Activated naive CD4-positive, alpha-beta T cell treated with anti-CD3 and anti-CD28 coated beads, Interleukin-2, amount 10 ng/mL, durations not matched to agents 7 days and 5 days (primary cell): Measurements from ENCODE around the gene HMCN1.

ENCODE experiments used
- CTCF ChIA-PET: fragments of 350-600 bp; sonication (Branson Sonifier 250); formaldehyde crosslinking; loops from one replicate; lab custom pipeline; 2021; ENCODE audit warnings: antibody characterized with exemption; lab: Charles Lee
- DNase-seq: peaks from one replicate; pipeline ENCODE4 v3.0.0-alpha.2; 2020
- H3K27ac Mint-ChIP-seq: one replicate; pipeline ENCODE4 v1.8.0; 2021; ENCODE audit warnings: mild to moderate bottlenecking, moderate library complexity, mixed read lengths
- H3K27me3 Mint-ChIP-seq: one replicate; pipeline ENCODE4 v1.8.0; 2021; ENCODE audit warnings: mild to moderate bottlenecking, mixed read lengths
- H3K36me3 Mint-ChIP-seq: one replicate; pipeline ENCODE4 v1.8.0; 2021; ENCODE audit warnings: mixed read lengths
- H3K4me1 Mint-ChIP-seq: one replicate; pipeline ENCODE4 v1.8.0; 2021; ENCODE audit warnings: mixed read lengths
- H3K4me3 Mint-ChIP-seq: one replicate; pipeline ENCODE4 v1.8.0; 2021; ENCODE audit warnings: mild to moderate bottlenecking, moderate library complexity, mixed read lengths
- H3K9me3 Mint-ChIP-seq: one replicate; pipeline ENCODE4 v1.8.0; 2021; ENCODE audit warnings: mixed read lengths

The HMCN1 gene

DNA sequence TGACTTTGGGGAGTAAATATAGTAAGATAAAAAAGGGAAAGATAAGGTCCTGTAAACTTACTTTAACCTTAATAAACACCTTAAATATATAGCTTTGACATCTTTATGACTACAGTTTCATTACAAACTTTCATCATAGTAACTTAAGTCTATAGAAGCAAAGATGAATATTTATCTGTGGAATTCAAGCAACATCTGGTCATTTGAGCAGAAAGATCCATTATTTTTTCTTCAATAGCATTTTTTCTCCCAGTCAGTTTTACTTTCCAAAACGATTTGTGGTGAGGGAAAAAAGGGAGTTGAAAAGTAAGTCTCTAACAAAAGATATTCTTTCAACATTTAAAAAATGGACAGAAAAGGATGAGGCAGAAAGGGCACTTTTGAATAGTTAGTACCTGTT is 69.0 kb downstream of the HMCN1 start:
- no peaks in the 10 kb centered on the region for H3K36me3 Mint-ChIP-seq
- CTCF ChIA-PET, result no interaction called here
- no peak overlapping the region for H3K4me3 Mint-ChIP-seq
- no peak for DNase-seq
- H3K27ac Mint-ChIP-seq, result no peak overlapping the region
- no peaks in the 10 kb centered on the region for H3K4me1 Mint-ChIP-seq
- H3K27me3 Mint-ChIP-seq, result no peaks in the 10 kb centered on the region
- peaks cover 5% of the 10 kb centered on the region for H3K9me3 Mint-ChIP-seq

DNA sequence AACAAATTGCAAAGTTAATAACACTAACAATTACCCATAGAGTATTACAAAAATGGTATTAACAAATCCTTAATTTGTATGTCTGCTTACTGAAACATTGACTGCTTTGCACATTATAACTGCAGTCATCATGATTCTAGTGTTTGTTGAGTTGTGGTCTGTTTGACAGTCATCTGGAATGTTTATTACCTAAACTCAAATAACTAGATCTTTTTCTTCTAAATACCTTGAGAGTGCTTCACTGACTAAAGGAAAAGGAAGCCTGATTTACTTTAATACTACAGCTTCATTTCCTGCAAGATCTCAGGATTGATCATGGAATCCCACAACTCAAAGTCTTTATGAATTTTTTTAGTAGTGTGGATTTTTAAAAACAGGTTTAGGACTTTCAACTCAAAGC is 70.0 kb downstream of the HMCN1 start:
- no peaks in the 10 kb centered on the region for H3K9me3 Mint-ChIP-seq
- H3K4me1 Mint-ChIP-seq, result no peaks in the 10 kb centered on the region
- no peak overlapping the region for H3K4me3 Mint-ChIP-seq
- CTCF ChIA-PET, result no interaction called here
- DNase-seq, result no peak
- H3K27ac Mint-ChIP-seq, result no peak overlapping the region
- no peaks in the 10 kb centered on the region for H3K27me3 Mint-ChIP-seq
- no peaks in the 10 kb centered on the region for H3K36me3 Mint-ChIP-seq

DNA sequence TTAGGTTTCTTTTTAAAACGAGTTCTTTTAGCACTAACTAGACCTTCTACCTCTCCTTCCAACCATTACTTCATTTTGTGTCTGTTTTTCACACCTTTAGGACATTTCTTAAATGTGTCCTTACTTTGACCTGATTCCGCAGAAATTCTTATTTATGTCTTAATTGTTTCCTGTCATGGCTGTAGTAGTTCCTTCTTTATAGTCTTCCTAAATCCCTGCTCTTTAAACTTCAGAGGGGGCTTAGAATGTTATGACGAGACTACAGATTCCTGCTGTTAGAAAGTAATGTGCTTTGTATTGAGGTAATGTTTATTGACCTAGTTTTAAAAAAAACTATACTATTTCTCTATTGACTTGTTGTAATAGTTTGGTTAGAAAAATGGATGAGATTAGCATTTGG is 70.4 kb downstream of the HMCN1 start:
- CTCF ChIA-PET, result no interaction called here
- H3K36me3 Mint-ChIP-seq, result no peaks in the 10 kb centered on the region
- DNase-seq, result no peak
- H3K4me1 Mint-ChIP-seq, result no peaks in the 10 kb centered on the region
- no peak overlapping the region for H3K4me3 Mint-ChIP-seq
- no peaks in the 10 kb centered on the region for H3K9me3 Mint-ChIP-seq
- no peaks in the 10 kb centered on the region for H3K27me3 Mint-ChIP-seq
- no peak overlapping the region for H3K27ac Mint-ChIP-seq

- CTCF ChIA-PET, result no interaction called here
- H3K36me3 Mint-ChIP-seq, result no peaks in the 10 kb centered on the region
- no peaks in the 10 kb centered on the region for H3K4me1 Mint-ChIP-seq
- no peak overlapping the region for H3K4me3 Mint-ChIP-seq
- H3K9me3 Mint-ChIP-seq, result no peaks in the 10 kb centered on the region
- H3K27me3 Mint-ChIP-seq, result no peaks in the 10 kb centered on the region
- H3K27ac Mint-ChIP-seq, result no peak overlapping the region
- no peak for DNase-seq
Measured at GRCh38 chr1:185807275-185807674, 73.1 kb downstream of the HMCN1 start.

- no peaks in the 10 kb centered on the region for H3K4me1 Mint-ChIP-seq
- no peak for DNase-seq
- H3K4me3 Mint-ChIP-seq, result no peak overlapping the region
- H3K27me3 Mint-ChIP-seq, result no peaks in the 10 kb centered on the region
- no peak overlapping the region for H3K27ac Mint-ChIP-seq
- no peaks in the 10 kb centered on the region for H3K36me3 Mint-ChIP-seq
- no peaks in the 10 kb centered on the region for H3K9me3 Mint-ChIP-seq
- CTCF ChIA-PET, result no interaction called here
Measured at GRCh38 chr1:185808631-185809030, 74.4 kb downstream of the HMCN1 start.

GRCh38 chr1:185811073-185811709 is 77.0 kb downstream of the HMCN1 start:
- H3K27ac Mint-ChIP-seq, result no peak overlapping the region
- H3K4me3 Mint-ChIP-seq, result no peak overlapping the region
- no peaks in the 10 kb centered on the region for H3K36me3 Mint-ChIP-seq
- no peaks in the 10 kb centered on the region for H3K9me3 Mint-ChIP-seq
- CTCF ChIA-PET, result interaction anchor here (0.6 to 0.7 kb wide), 2 partner anchors 136 to 362 kb away, joined by 3 to 4 read pairs; no protein-coding TSS in a partner anchor
- H3K4me1 Mint-ChIP-seq, result no peaks in the 10 kb centered on the region
- H3K27me3 Mint-ChIP-seq, result no peaks in the 10 kb centered on the region
- DNase-seq, result no peak

DNA sequence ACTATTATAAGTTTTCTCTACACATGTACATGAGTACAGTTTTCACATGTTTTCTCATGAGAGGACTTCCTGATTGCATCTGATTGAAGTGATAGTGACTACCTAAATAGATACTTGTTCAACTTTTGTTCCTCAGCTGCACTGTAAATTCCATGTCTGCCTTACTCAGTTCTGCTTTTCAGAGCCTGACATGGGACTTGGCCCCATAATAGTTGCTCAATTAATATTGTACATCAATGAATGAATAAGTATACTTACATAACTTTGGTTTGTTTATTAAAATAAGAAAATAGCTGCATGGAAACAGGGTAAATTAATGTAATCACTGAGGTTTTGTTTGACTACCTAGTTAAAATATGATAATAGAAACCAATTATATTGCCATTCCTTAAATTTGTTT is 78.7 kb downstream of the HMCN1 start:
- Mint-ChIP-seq H3K27ac (no peak overlapping the region), H3K4me1 (no peaks in the 10 kb centered on the region), H3K36me3 (no peaks in the 10 kb centered on the region), H3K27me3 (peaks cover 3% of the 10 kb centered on the region), H3K9me3 (no peaks in the 10 kb centered on the region), H3K4me3 (no peak overlapping the region)
- CTCF ChIA-PET, result interaction anchor here (0.7 to 1.2 kb wide), 5 partner anchors 9 to 395 kb away, joined by 3 to 4 read pairs (median 3); no protein-coding TSS in a partner anchor
- DNase-seq, result no peak

GRCh38 chr1:185813401-185813979 is 79.3 kb downstream of the HMCN1 start:
- H3K4me1 Mint-ChIP-seq, result no peaks in the 10 kb centered on the region
- no peak for DNase-seq
- H3K9me3 Mint-ChIP-seq, result no peaks in the 10 kb centered on the region
- no peak overlapping the region for H3K4me3 Mint-ChIP-seq
- CTCF ChIA-PET, result interaction anchor here (0.7 to 1.2 kb wide), 5 partner anchors 8 to 394 kb away, joined by 3 to 4 read pairs (median 3); no protein-coding TSS in a partner anchor
- no peak overlapping the region for H3K27ac Mint-ChIP-seq
- peaks cover 3% of the 10 kb centered on the region for H3K27me3 Mint-ChIP-seq
- no peaks in the 10 kb centered on the region for H3K36me3 Mint-ChIP-seq

- no peak for DNase-seq
- Mint-ChIP-seq H3K4me1 (no peaks in the 10 kb centered on the region), H3K36me3 (no peaks in the 10 kb centered on the region), H3K27me3 (peaks cover 3% of the 10 kb centered on the region), H3K9me3 (no peaks in the 10 kb centered on the region), H3K27ac (no peak overlapping the region), H3K4me3 (no peak overlapping the region)
- CTCF ChIA-PET, result no interaction called here
Measured at GRCh38 chr1:185816460-185816859, 82.3 kb downstream of the HMCN1 start.

DNA sequence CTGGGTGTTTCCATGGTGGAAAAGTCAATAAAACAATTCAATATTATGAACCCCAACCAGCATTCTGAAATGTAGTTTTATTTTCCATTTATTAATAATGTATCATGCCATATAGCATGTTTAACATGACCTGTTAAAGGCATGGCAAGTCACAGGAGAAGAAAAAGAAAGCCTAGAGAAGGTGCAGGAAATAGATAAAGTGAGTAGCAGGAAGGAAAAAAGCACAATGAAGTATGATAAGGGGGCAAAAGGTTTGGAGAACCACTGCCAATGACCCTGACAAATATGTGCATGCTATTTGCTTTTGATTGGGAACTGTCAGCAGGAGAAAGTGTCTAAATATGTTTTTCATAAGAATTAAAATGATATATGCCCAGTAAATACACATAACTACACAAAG is 85.6 kb downstream of the HMCN1 start:
- CTCF ChIA-PET, result no interaction called here
- Mint-ChIP-seq H3K4me1 (no peaks in the 10 kb centered on the region), H3K27me3 (peaks cover 6% of the 10 kb centered on the region), H3K27ac (no peak overlapping the region), H3K9me3 (no peaks in the 10 kb centered on the region), H3K36me3 (no peaks in the 10 kb centered on the region), H3K4me3 (no peak overlapping the region)
- DNase-seq, result no peak

DNA sequence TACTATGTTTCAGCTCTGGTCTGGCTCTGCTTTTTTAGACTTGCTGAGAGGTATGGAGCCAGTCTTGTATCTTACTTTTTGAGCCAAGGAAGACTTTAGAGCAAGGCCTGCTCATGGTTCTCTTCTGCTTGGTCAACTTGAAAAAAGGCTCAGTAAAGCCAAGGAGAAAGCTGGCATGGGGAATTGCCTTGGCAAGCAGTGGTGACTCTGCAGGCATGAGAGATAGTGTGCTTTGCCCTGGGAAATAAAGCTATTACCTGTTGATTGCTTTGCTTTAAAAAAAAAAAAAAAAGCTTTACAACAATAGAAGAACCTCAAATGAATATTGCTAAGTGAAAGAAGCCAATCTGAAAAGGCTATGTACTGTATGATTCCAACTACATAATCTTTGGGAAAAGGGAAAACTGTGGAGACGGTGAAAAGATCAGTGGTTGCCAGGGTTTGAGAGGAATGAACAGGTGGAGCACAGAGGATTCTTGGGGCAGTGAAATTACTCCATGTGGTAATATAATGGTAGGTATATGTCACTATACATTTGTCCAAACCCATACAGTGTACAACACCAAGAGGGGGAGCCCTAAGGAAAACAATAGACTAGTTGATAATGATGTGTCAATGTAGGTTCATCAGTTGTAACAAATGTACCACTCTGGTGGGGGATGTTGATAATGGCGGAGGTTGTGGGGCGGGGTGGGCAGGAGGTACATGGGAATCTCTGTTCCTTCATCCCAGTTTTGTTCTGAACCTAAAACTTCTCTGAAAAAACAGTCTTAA is 87.6 kb downstream of the HMCN1 start:
- H3K36me3 Mint-ChIP-seq, result no peaks in the 10 kb centered on the region
- H3K27me3 Mint-ChIP-seq, result peaks cover 6% of the 10 kb centered on the region
- no peak overlapping the region for H3K27ac Mint-ChIP-seq
- H3K9me3 Mint-ChIP-seq, result no peaks in the 10 kb centered on the region
- no peak for DNase-seq
- H3K4me1 Mint-ChIP-seq, result no peaks in the 10 kb centered on the region
- H3K4me3 Mint-ChIP-seq, result no peak overlapping the region
- CTCF ChIA-PET, result interaction anchor here (1.0 to 1.3 kb wide), 4 partner anchors 8 to 392 kb away, joined by 3 to 4 read pairs (median 3); no protein-coding TSS in a partner anchor

- H3K36me3 Mint-ChIP-seq, result no peaks in the 10 kb centered on the region
- DNase-seq, result no peak
- no peak overlapping the region for H3K27ac Mint-ChIP-seq
- H3K4me1 Mint-ChIP-seq, result no peaks in the 10 kb centered on the region
- H3K27me3 Mint-ChIP-seq, result peaks cover 3% of the 10 kb centered on the region
- CTCF ChIA-PET, result interaction anchor here (1.0 kb wide), 1 partner anchor 10 kb away, joined by 3 read pairs; no protein-coding TSS in a partner anchor
- no peaks in the 10 kb centered on the region for H3K9me3 Mint-ChIP-seq
- no peak overlapping the region for H3K4me3 Mint-ChIP-seq
Measured at GRCh38 chr1:185823467-185823866, 89.3 kb downstream of the HMCN1 start.

DNA sequence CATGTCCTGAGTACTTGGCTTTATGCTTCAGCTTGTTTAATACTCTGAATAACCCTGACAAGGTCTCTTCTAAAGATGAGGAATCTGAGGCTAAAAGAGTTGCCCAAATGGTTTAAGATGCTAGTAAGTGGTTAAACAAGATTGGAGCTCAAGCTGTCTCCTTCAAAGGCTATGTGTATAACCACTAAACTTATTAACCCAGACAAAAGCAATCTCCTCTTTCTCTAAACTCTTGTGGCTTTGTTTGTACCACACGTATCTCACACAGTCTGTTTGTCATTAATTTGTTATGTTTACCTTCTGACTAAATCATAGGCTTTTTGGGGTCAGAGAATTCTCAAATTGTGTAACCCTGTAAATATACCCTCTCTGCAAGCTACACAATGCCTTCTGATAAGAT is 89.9 kb downstream of the HMCN1 start:
- Mint-ChIP-seq H3K27me3 (peaks cover 3% of the 10 kb centered on the region), H3K36me3 (no peaks in the 10 kb centered on the region), H3K27ac (no peak overlapping the region), H3K9me3 (no peaks in the 10 kb centered on the region), H3K4me1 (no peaks in the 10 kb centered on the region), H3K4me3 (no peak overlapping the region)
- DNase-seq, result no peak
- CTCF ChIA-PET, result interaction anchor here (1.0 kb wide), 1 partner anchor 11 kb away, joined by 3 read pairs; no protein-coding TSS in a partner anchor

GRCh38 chr1:185825556-185825955 is 91.4 kb downstream of the HMCN1 start:
- H3K27me3 Mint-ChIP-seq, result peaks cover 5% of the 10 kb centered on the region

More at GRCh38 chr1:185825556-185825955, 91.4 kb downstream of the HMCN1 start:
- Mint-ChIP-seq H3K36me3 (no peaks in the 10 kb centered on the region), H3K4me1 (no peaks in the 10 kb centered on the region), H3K4me3 (no peak overlapping the region), H3K9me3 (no peaks in the 10 kb centered on the region), H3K27ac (no peak overlapping the region)
- DNase-seq, result no peak
- CTCF ChIA-PET, result no interaction called here
